Measurements from ENCODE around the gene HPD. TPM values are rescaled to one million over a fixed set of nuclear protein-coding genes. Genes with fewer than 3 reads are reported as not detected.
"Not testable (repeated sequence)": the region's sequence is repeated elsewhere in the genome, so short reads cannot be mapped to it uniquely, and the experiment has no call there.

The HPD gene
- total RNA-seq, 1 donor from 2014 or later = 0.16 TPM

DNA sequence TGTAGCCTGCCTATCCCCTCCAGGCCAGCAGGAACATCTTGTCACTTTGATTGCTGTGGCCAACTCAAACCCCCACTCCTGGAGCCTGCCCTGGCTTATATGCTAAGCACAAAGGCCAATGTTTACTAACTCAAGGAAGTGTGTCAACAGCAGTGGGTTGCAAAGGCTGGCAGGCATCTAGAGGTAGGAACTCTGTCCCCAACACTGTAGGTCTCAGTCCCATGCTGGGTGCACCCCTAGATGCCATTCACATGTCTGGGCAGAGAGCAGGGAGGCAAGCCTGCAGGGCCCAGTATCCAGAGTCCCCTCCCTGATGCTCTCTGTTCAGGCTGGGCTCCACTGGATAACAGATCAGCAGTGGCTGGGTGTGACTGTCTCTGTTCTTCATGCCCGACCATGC, 1.6 kb upstream of the HPD start:
- no peak for TF ChIP-seq CTCF (IDR thresholded peaks at IDR 0.05; ENCODE audit: unreplicated experiment)
- H3K27ac Mint-ChIP-seq = no peak overlapping the region
- H3K9me3 Mint-ChIP-seq = no peaks in the 10 kb centered on the region
- no peaks in the 10 kb centered on the region for H3K36me3 Mint-ChIP-seq
- DNase-seq (ENCODE audit: low spot score in 2 of 2, unreplicated experiment in 2 of 2) = no peak
- H3K27me3 Mint-ChIP-seq (ENCODE audit: low read depth) = no peaks in the 10 kb centered on the region
- H3K4me1 Mint-ChIP-seq = peaks cover 24% of the 10 kb centered on the region
- H3K4me3 Mint-ChIP-seq = no peak overlapping the region

- H3K4me3 Mint-ChIP-seq = no peak overlapping the region
- no peak for DNase-seq (ENCODE audit: low spot score in 2 of 2, unreplicated experiment in 2 of 2)
- no peaks in the 10 kb centered on the region for H3K27me3 Mint-ChIP-seq (ENCODE audit: low read depth)
- H3K27ac Mint-ChIP-seq = no peak overlapping the region
- H3K36me3 Mint-ChIP-seq = no peaks in the 10 kb centered on the region
- no peaks in the 10 kb centered on the region for H3K9me3 Mint-ChIP-seq
- TF ChIP-seq CTCF (IDR thresholded peaks at IDR 0.05; ENCODE audit: unreplicated experiment) = no peak
- peaks cover 23% of the 10 kb centered on the region for H3K4me1 Mint-ChIP-seq
Measured at GRCh38 chr12:121858318-121858661, 369 bp downstream of the HPD start.

- Mint-ChIP-seq H3K4me3 (no peak overlapping the region), H3K36me3 (no peaks in the 10 kb centered on the region), H3K27me3 (ENCODE audit: low read depth) (no peaks in the 10 kb centered on the region), H3K4me1 (peaks cover 20% of the 10 kb centered on the region), H3K27ac (no peak overlapping the region), H3K9me3 (no peaks in the 10 kb centered on the region)
- TF ChIP-seq CTCF (IDR thresholded peaks at IDR 0.05; ENCODE audit: unreplicated experiment) = no peak
- no peak for DNase-seq (ENCODE audit: low spot score in 2 of 2, unreplicated experiment in 2 of 2)
Measured at GRCh38 chr12:121857322-121858246, 1.1 kb downstream of the HPD start.

DNA sequence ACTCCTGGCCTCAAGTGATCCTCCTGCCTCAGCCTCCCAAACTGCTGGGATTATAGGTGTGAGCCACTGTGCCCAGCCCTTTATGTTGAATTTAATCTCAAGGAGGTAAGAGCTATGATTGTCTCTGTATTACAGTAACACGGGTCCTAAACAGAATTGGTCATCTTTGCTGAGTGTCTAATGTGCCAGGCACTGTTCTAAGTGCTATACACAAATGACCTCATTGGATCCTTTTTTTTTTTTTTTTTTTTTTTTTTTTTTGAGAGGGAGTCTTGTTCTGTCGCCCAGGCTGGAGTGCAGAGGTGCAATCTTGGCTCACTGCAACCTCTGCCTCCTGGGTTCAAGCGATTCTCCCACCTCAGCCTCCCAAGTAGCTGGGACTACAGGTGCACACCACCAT, 6.3 kb downstream of the HPD start:
- H3K4me1 Mint-ChIP-seq, H3K27ac Mint-ChIP-seq: not testable (repeated sequence)

DNA sequence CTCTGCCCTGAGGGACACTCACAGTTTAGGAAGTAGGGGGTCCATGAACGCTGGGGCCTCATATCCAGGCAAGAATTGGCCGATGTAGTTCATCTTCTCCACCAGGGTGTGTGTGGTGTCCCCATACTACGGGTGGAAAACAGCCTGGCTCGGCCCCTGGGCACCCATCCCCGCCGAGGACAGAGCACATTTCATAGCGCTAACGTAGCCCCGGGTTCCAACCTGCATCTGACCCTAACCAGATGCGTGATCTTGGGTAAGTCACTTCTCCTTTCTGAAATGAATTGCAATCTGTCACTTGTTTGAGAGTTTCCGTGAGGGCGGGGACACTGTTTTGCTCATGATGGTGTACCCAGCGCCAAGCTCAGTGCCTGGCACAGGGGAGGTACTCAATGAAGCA, 9.0 kb downstream of the HPD start:
- no peak for DNase-seq (ENCODE audit: low spot score in 2 of 2, unreplicated experiment in 2 of 2)
- no peaks in the 10 kb centered on the region for H3K9me3 Mint-ChIP-seq
- H3K36me3 Mint-ChIP-seq = no peaks in the 10 kb centered on the region
- no peaks in the 10 kb centered on the region for H3K4me1 Mint-ChIP-seq
- H3K4me3 Mint-ChIP-seq = no peak overlapping the region
- TF ChIP-seq CTCF (IDR thresholded peaks at IDR 0.05; ENCODE audit: unreplicated experiment) = no peak
- H3K27me3 Mint-ChIP-seq (ENCODE audit: low read depth) = no peaks in the 10 kb centered on the region
- H3K27ac Mint-ChIP-seq = no peak overlapping the region

More for the DNA sequence above, 6.3 kb downstream of the HPD start:
- H3K9me3 Mint-ChIP-seq; H3K36me3 Mint-ChIP-seq; H3K27me3 Mint-ChIP-seq (ENCODE audit: low read depth); DNase-seq (ENCODE audit: low spot score in 2 of 2, unreplicated experiment in 2 of 2); H3K4me3 Mint-ChIP-seq: not testable (repeated sequence)

DNA sequence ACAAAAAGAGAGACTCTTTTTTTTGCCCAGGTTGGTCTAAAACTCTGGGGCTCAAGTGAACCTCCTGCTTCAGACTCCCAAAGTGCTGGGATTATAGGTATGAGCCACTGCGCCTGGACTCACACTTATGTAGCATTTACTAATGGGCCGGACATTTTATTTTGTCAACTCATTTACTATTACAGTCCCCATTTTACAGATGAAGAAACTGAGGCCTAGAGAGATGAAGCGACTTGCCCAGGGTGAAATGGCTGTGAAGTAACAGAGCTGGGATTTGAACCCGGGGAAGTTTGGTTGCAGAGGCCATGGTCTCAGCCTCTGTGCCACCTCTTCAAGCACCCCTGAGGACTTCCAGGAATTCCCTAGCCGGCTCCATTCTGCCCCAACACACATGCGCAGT, 9.4 kb downstream of the HPD start:
- Mint-ChIP-seq H3K27me3 (ENCODE audit: low read depth) (no peaks in the 10 kb centered on the region), H3K9me3 (no peaks in the 10 kb centered on the region), H3K27ac (no peak overlapping the region), H3K4me1 (no peaks in the 10 kb centered on the region), H3K36me3 (no peaks in the 10 kb centered on the region), H3K4me3 (no peak overlapping the region)
- DNase-seq (ENCODE audit: low spot score in 2 of 2, unreplicated experiment in 2 of 2) = no peak
- TF ChIP-seq CTCF (IDR thresholded peaks at IDR 0.05; ENCODE audit: unreplicated experiment) = no peak
